ENCODE results near the gene ZNF559.

Gene ZNF559

GRCh38 chr19:9348671-9349070 is 24.7 kb downstream of the ZNF559 start:
- no peak overlapping the region for H2AFZ ChIP-seq (ENCODE audit: low read depth, low read length)
- peaks cover 29% of the 10 kb centered on the region for H3K9me3 ChIP-seq (ENCODE audit: insufficient read depth, low read length, severe bottlenecking)
- DNase-seq, result no peak
- H3K9ac ChIP-seq (ENCODE audit: low read depth, low read length), result no peak overlapping the region
- H3K4me1 ChIP-seq (ENCODE audit: insufficient read depth, low read length), result no peaks in the 10 kb centered on the region
- no peaks in the 10 kb centered on the region for H4K20me1 ChIP-seq (ENCODE audit: insufficient read depth, low read length)
- H3K79me2 ChIP-seq (ENCODE audit: insufficient read depth, low read length), result no peaks in the 10 kb centered on the region
- no peak for TF ChIP-seq CTCF (IDR thresholded peaks at IDR 0.05; ENCODE audit: borderline replicate concordance, extremely low read depth, low read length, poor library complexity, severe bottlenecking)
- no peak overlapping the region for H3K27ac ChIP-seq (ENCODE audit: low read length)
- H3K4me2 ChIP-seq (ENCODE audit: insufficient read depth, low read length), result no peak overlapping the region
- peaks cover 33% of the 10 kb centered on the region for H3K36me3 ChIP-seq (ENCODE audit: insufficient read depth, low read length)
- H3K27me3 ChIP-seq (ENCODE audit: insufficient read depth, low read length, poor library complexity), result no peaks in the 10 kb centered on the region
- ATAC-seq (ENCODE audit: insufficient read depth, low read depth), result no peak
- no peak overlapping the region for H3K4me3 ChIP-seq (ENCODE audit: low read depth in 1 of 2, low read length in 2 of 2)

- H3K9ac ChIP-seq (ENCODE audit: low read depth, low read length), result no peak overlapping the region
- no peak overlapping the region for H3K4me2 ChIP-seq (ENCODE audit: insufficient read depth, low read length)
- no peaks in the 10 kb centered on the region for H4K20me1 ChIP-seq (ENCODE audit: insufficient read depth, low read length)
- H3K4me1 ChIP-seq (ENCODE audit: insufficient read depth, low read length), result no peaks in the 10 kb centered on the region
- H3K9me3 ChIP-seq (ENCODE audit: insufficient read depth, low read length, severe bottlenecking), result peaks cover 4% of the 10 kb centered on the region
- H3K27me3 ChIP-seq (ENCODE audit: insufficient read depth, low read length, poor library complexity), result no peaks in the 10 kb centered on the region
- no peak overlapping the region for H3K27ac ChIP-seq (ENCODE audit: low read length)
- H3K36me3 ChIP-seq (ENCODE audit: insufficient read depth, low read length), result peaks cover 15% of the 10 kb centered on the region
- no peak for TF ChIP-seq EZH2 (IDR thresholded peaks at IDR 0.05; ENCODE audit: borderline replicate concordance, low read depth, low read length, severe bottlenecking)
- no peak for TF ChIP-seq CTCF (IDR thresholded peaks at IDR 0.05; ENCODE audit: borderline replicate concordance, extremely low read depth, low read length, poor library complexity, severe bottlenecking)
- H2AFZ ChIP-seq (ENCODE audit: low read depth, low read length), result no peak overlapping the region
- DNase-seq (no peak), ATAC-seq (ENCODE audit: insufficient read depth, low read depth) (no peak)
- H3K79me2 ChIP-seq (ENCODE audit: insufficient read depth, low read length), result no peaks in the 10 kb centered on the region
- H3K4me3 ChIP-seq (ENCODE audit: low read depth in 1 of 2, low read length in 2 of 2), result no peak overlapping the region
These were observed 28.5 kb downstream of the ZNF559 start for GRCh38 chr19:9352505-9352904.

GRCh38 chr19:9353011-9353410 is 29.0 kb downstream of the ZNF559 start:
- DNase-seq (no peak), ATAC-seq (ENCODE audit: insufficient read depth, low read depth) (no peak)
- Histone ChIP-seq H4K20me1 (ENCODE audit: insufficient read depth, low read length) (no peaks in the 10 kb centered on the region), H3K79me2 (ENCODE audit: insufficient read depth, low read length) (no peaks in the 10 kb centered on the region), H3K9me3 (ENCODE audit: insufficient read depth, low read length, severe bottlenecking) (peaks cover 4% of the 10 kb centered on the region), H3K27ac (ENCODE audit: low read length) (no peak overlapping the region), H3K36me3 (ENCODE audit: insufficient read depth, low read length) (peaks cover 18% of the 10 kb centered on the region), H3K9ac (ENCODE audit: low read depth, low read length) (no peak overlapping the region), H3K4me2 (ENCODE audit: insufficient read depth, low read length) (no peak overlapping the region), H3K27me3 (ENCODE audit: insufficient read depth, low read length, poor library complexity) (no peaks in the 10 kb centered on the region), H2AFZ (ENCODE audit: low read depth, low read length) (no peak overlapping the region), H3K4me1 (ENCODE audit: insufficient read depth, low read length) (no peaks in the 10 kb centered on the region), H3K4me3 (ENCODE audit: low read depth in 1 of 2, low read length in 2 of 2) (no peak overlapping the region)
- TF ChIP-seq EZH2 (IDR thresholded peaks at IDR 0.05; ENCODE audit: borderline replicate concordance, low read depth, low read length, severe bottlenecking), result no peak
- TF ChIP-seq CTCF (IDR thresholded peaks at IDR 0.05; ENCODE audit: borderline replicate concordance, extremely low read depth, low read length, poor library complexity, severe bottlenecking), result no peak

- Histone ChIP-seq H3K27me3 (ENCODE audit: insufficient read depth, low read length, poor library complexity) (no peaks in the 10 kb centered on the region), H3K9me3 (ENCODE audit: insufficient read depth, low read length, severe bottlenecking) (peaks cover 2% of the 10 kb centered on the region), H3K79me2 (ENCODE audit: insufficient read depth, low read length) (no peaks in the 10 kb centered on the region), H3K4me1 (ENCODE audit: insufficient read depth, low read length) (no peaks in the 10 kb centered on the region), H3K27ac (ENCODE audit: low read length) (no peak overlapping the region), H3K36me3 (ENCODE audit: insufficient read depth, low read length) (peaks cover 18% of the 10 kb centered on the region), H3K4me2 (ENCODE audit: insufficient read depth, low read length) (no peak overlapping the region), H3K4me3 (ENCODE audit: low read depth in 1 of 2, low read length in 2 of 2) (no peak overlapping the region), H3K9ac (ENCODE audit: low read depth, low read length) (no peak overlapping the region), H4K20me1 (ENCODE audit: insufficient read depth, low read length) (no peaks in the 10 kb centered on the region), H2AFZ (ENCODE audit: low read depth, low read length) (no peak overlapping the region)
- no peak for DNase-seq
- TF ChIP-seq CTCF (IDR thresholded peaks at IDR 0.05; ENCODE audit: borderline replicate concordance, extremely low read depth, low read length, poor library complexity, severe bottlenecking), result no peak
- no peak for ATAC-seq (ENCODE audit: insufficient read depth, low read depth)
These were observed 30.7 kb downstream of the ZNF559 start for GRCh38 chr19:9354651-9355050.

Data from DND-41 (cell line).